IPS-NIHi7 (cell line): ENCODE results near the gene FUOM.
A peak's percentile ranks its signal among the peaks of the same experiment; 100 is the strongest.

Experiments used
- DNase-seq: peaks from one replicate; pipeline ENCODE4 v3.0.0; 2012; ENCODE audit warnings: mixed read lengths; ENCODE audit errors: extremely low spot score

FUOM gene

DNA sequence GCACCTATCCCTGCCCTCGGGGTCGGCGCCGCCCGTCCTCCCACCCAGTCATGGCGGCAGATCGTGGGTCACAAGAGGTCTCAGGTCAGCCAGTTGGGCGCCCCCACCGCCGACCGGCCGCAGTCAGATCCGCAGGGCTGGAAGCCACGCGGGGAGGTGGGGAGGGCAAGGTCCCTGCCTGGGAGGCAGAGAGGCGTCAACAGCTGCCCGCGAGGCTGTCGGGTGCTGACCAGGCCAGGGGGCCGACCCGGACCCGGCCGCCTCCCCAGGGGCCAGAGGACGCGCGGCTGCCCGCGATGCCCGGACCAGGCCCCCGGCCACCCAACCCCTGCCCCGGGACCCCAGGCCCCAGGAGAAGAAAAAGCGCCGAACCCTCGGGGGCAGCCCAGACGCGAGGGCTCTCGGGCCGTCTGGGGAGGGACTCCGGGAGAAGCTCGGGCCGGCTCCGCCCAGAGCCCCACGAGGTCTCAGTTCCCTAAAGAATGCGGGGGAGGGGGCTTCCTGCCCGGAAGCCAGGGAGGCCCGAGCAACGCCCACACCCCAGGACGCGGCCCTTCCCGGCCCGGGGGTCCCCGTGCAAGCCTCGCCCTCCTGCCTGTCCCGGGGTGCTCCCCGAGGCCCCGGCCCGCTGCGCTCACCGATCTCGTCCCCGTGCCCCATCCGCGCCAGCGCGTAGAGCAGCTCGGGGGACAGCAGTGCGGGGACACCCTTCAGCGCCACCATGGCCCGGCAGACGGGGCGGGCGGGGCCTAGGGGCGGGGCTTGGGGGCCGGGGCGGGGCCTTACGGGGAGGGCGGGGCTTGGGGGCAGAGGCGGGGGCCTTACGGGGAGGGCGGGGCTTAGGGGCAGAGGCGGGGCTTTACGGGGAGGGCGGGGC lies at the start of gene FUOM:
Gene FUOM (minus strand): TSS at position 735 of the 877 bp plus-strand sequence. CDS start 12 bp downstream, at position 723.
- peak; percentile 99 for DNase-seq

GRCh38 chr10:133405844-133406527 lies 48.2 kb upstream of the FUOM start:
- no peak for DNase-seq

DNA sequence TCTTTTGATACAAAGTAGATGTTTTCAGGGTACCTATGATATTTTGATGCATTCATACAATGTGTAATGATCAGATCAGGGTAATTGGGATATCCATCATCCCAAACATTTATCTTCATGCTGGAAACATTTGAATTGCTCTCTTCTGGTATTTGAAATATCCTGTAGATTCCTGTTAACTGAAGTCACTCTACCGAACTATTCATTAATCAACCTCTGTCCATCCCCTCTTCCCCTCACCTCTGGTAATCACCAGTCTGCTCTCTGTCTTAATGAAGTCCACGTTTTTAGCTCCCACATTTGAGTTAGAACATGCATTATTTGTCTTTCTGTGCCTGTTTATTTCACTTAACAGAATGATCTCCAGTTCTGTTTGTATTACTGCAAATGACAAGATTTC lies 47.5 kb upstream of the FUOM start:
- DNase-seq: no peak

GRCh38 chr10:133403784-133404183 lies 46.0 kb upstream of the FUOM start:
- no peak for DNase-seq

GRCh38 chr10:133403359-133403758 lies 45.5 kb upstream of the FUOM start:
- no peak for DNase-seq

- DNase-seq: no peak
Observed at GRCh38 chr10:133401981-133402725, 44.3 kb upstream of the FUOM start.

DNA sequence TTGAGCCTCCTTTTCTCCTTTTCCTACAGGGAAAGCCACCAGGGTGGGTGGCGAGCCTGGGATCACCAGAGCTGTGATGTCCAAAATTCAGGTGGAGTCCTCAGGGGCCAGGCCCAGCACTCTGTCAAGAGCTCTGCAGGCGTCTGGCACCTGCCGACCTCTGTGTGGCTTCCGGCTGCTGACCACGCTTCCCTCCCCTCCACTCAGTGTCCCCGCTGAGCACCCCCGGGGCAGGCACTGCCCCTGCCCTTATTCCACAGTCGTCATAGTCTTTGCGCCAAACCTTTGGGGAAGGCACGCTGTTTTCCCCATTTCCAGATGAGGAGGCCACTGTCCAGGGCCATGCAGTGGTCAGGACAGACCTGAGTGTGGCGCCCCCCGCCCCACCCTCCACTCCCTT lies 43.7 kb upstream of the FUOM start:
- no peak for DNase-seq

DNA sequence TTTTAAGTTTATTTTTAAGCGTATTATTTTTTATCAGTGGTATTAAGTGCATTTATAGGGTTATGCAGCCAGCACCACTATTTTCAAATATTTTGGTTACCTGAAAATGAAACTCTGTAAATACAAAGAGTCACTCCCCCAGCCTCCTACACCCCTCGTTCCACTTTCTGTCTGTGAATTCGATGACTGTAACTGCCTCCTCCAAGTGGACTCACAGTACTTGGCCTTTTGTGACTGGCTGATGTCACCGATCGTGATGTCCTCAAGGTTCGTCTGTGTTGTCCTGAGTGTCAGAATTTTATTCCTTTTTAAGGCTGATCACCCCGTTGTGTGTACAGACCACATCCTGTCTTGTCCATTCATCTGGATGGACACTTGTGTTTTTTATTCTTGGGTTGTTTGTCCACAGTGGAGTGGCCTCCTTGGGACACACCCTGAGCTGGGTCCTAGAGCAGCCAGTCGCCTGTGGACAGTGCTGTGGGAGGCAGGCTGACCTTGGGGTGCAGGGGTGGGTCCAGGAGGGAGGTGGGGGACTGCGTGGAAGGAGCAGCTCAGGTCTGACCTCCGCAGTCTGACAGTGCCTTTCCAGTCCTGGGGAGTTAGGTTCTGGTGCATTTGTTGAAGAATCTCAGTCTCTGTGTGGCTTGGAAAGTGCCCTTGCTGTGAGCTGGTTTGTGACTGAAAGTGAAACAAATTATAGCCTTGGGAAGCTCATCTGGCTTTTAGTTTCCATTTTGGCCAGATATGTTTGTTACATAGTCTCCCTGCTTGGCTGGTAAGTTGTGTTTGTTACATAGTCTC lies 43.0 kb upstream of the FUOM start:
- DNase-seq: no peak

DNA sequence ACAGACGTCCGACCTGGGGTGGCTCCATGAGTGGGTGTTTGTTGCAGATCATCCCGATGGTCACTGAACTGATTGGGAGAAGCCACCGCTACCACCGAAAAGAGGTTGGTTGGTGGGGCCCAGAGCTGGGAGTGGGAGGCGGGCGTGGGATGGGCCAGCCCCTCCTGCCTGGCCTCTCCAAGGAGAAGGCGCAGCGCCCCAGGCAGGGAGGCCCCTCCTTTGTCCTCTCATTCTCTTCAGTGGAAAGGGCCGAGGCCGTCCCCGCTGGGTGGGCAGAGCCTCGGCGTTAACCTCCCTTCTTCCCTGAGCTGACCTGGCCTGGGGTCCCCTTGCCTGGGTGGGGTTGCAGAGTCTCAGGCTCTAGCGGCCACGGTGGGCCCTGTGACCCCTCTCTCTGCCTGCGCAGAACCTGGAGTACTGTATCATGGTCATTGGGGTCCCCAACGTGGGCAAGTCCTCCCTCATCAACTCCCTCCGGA lies 41.3 kb upstream of the FUOM start:
- DNase-seq: no peak

DNA sequence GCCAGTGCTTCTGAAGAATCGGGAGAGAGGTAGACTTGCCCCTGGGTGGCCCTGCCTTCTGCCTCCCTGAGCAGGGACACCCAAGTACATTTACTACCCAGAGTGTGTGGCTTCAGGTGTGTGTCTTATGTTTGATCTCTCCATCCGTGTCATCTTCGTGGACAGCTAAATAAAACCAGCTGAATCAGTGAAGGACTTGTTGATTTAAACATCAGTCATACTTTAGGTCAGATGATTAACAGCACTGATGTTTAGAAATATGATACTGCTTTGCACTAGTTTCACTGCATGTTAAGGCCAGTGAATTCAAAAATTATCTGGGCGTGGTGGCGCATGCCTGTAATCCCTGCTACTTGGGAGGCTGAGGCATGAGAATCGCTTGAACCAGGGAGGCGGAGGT lies 40.1 kb upstream of the FUOM start:
- no peak for DNase-seq

GRCh38 chr10:133396035-133396624 lies 38.3 kb upstream of the FUOM start:
- DNase-seq: no peak

GRCh38 chr10:133394801-133395221 lies 37.0 kb upstream of the FUOM start:
- no peak for DNase-seq

DNA sequence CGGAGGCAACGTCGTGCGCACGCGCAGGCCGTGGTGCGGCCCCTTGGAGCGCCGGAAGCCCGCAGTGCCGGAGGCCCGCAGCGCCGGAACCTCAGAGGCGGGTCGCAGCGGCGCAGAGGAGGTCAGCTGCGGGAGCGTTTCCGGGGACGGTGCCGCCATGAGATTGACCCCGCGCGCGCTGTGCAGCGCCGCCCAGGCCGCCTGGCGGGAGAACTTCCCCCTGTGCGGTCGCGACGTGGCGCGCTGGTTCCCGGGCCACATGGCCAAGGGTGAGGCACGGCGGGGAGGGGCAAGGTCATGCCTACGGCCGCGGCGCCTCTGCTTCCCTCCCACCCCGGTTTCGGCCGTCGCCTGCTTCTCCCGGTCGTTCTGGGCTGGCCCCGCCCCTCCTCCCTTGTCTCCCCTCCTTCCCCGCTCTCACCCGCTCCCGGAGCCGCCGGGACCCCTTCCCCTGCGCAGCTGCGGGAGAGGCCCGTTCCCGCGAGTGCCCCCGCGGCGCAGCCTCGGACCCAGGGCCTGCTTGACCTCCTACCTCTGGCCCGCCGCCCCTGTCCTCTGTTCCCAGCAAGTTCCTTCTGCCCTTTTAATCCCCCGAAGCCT lies 36.3 kb upstream of the FUOM start, which contains the start of gene MTG1:
Gene MTG1 (plus strand): TSS at position 94 of the 600 bp plus-strand sequence. CDS start 64 bp downstream, at position 158.
- DNase-seq: peak; percentile 99

- no peak for DNase-seq
Observed at GRCh38 chr10:133393401-133394063, 35.7 kb upstream of the FUOM start.

- no peak for DNase-seq
Observed at GRCh38 chr10:133391761-133392518, 34.1 kb upstream of the FUOM start.

DNA sequence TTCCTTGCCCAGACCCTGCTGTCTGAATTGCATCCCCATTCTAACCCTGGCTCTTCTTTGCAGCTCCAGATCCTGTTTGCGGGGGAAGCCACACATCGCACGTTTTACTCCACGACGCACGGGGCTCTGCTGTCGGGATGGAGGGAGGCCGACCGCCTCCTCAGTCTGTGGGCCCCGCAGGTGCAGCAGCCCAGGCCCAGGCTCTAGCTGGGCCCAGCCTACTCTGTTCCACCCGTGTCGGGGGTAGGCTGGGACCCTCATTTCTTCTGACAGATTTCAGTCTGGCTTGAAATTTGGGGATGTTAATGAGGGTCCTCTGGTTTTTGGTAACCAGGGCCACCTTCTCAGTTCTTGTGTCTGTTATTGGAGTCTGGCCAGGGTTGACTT lies 33.4 kb upstream of the FUOM start:
- no peak for DNase-seq

DNA sequence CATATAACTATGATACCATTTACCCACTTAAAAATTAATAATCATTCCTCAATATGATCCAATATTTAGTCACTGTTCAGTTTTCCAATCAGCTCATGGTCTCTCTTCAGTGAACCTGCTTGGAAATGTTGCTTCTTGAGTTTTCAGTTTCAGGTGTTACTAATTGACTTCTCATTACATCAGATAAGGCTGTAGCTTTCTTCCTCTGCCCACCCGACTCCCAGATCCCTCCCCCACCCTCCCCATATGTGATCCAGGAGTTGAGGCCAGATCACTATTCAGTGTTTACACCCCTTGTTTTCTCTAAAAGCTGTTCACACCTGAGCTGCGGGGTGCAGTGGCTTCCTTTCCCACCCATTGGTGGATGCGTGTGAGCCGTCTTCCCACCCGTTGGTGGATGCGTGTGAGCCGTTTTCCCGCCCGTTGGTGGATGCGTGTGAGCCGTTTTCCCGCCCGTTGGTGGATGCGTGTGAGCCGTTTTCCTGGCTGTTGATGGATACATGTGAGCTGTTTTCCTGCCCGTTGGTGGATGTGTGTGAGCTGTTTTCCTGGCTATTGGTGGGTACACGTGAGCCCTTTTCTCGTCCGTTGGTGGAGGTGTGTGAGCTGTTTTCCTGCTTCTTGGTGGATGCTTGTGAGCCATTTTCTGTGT lies 32.9 kb upstream of the FUOM start:
- DNase-seq: no peak

- DNase-seq: no peak
Observed at GRCh38 chr10:133388973-133389818, 31.4 kb upstream of the FUOM start.
